GM12875 (cell line): Measurements from ENCODE around the gene ARL14.

Experiments
- H3K4me3 ChIP-seq: one replicate; pipeline ENCODE4 v1.5.1; 2011; ENCODE audit warnings: low read depth, low read length, control low read depth
- TF ChIP-seq, protein P1 (sequence below): IDR thresholded peaks from 2 replicates; pipeline ENCODE4 v1.5.1; 2011; ENCODE audit warnings: low read depth, mild to moderate bottlenecking, control low read depth, inconsistent platforms, low read length, moderate library complexity, borderline replicate concordance; ENCODE audit not compliant: insufficient read depth

Gene ARL14

DNA sequence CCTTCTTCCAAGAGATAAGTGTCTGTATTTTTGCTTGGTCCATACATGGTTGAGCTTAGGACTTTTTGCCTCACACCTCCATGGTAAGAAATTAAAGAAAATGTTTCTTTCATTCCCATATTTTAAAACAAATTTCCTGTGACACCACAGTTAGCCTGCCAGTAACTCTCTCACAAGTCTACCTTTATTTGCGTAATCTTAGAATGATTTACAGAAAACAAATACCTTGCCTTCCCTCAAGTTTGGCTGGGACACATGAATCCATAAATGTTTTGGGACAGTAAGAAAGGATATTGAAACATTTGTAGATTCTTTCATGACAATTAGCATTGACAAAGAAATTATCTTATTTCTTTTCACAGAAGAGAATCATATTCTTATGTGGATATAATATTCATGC, 3.8 kb upstream of the ARL14 start:
- H3K4me3 ChIP-seq, result no peak overlapping the region
- TF ChIP-seq, protein P1, sequence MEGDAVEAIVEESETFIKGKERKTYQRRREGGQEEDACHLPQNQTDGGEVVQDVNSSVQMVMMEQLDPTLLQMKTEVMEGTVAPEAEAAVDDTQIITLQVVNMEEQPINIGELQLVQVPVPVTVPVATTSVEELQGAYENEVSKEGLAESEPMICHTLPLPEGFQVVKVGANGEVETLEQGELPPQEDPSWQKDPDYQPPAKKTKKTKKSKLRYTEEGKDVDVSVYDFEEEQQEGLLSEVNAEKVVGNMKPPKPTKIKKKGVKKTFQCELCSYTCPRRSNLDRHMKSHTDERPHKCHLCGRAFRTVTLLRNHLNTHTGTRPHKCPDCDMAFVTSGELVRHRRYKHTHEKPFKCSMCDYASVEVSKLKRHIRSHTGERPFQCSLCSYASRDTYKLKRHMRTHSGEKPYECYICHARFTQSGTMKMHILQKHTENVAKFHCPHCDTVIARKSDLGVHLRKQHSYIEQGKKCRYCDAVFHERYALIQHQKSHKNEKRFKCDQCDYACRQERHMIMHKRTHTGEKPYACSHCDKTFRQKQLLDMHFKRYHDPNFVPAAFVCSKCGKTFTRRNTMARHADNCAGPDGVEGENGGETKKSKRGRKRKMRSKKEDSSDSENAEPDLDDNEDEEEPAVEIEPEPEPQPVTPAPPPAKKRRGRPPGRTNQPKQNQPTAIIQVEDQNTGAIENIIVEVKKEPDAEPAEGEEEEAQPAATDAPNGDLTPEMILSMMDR, result no peak

DNA sequence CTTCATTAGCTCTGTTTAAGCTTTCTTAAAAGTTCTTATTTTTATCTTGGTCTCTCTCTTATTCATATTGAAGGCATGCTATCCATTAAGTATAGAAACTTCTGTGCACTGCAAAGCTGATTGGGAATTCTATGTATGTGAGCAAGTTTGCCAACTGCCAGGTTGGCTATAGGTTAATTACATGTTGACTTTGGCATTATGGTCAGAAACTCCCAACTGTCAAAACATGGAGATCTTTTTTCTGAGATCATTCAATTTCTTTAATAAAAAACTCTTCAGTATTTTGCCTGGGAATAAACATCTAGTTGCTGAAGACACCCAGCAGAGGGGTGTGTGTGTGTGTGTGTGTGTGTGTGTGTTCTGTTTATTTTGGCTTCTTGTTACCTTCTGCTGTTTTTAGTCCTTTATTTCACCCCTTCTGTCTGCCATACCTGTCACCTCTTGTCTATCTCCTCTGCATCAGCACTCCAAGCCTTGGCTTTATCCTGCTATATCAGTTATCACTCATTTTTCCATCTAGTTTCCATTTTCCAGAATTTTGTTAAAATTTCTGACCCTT, 1.3 kb upstream of the ARL14 start:
- TF ChIP-seq, protein P1, result no peak
- no peak overlapping the region for H3K4me3 ChIP-seq

DNA sequence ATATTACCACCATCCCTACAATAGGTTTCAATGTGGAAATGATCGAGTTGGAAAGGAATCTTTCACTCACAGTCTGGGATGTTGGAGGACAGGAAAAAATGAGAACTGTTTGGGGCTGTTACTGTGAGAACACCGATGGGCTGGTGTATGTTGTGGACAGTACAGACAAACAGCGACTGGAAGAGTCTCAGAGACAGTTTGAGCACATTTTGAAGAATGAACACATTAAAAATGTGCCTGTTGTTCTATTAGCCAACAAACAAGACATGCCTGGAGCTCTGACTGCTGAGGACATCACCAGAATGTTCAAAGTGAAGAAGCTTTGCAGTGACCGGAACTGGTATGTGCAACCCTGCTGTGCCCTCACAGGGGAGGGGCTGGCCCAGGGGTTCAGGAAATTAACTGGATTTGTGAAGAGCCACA, 510 bp downstream of the ARL14 start:
- H3K4me3 ChIP-seq, result no peak overlapping the region
- TF ChIP-seq, protein P1, result no peak

DNA sequence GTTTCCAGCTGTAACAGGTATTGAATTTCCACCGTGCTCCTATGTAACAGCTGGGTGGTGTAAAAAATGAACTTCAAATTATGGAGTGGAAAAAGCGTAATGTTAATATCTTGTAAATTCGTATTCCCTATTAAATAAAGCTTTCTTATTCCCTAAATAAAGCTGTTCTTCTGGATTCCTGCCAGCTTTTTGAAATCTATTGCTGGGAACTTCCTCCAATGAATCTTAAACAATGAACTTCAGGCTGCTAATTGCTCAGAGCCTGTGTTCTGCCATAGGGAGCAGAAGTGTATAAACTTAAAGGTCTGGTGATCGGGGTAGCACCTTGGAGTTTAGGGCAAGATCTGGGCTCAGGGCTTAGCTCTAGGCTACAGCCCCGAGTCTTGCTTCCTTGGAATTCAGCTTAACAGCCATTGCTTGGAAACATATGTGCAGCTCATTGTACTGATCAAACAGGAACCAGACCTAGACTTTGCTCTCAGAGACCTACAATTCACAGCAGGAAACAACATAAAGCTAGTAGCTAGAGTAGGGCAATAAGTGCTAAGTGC, 1.4 kb downstream of the ARL14 start:
- no peak overlapping the region for H3K4me3 ChIP-seq
- TF ChIP-seq, protein P1, result no peak

DNA sequence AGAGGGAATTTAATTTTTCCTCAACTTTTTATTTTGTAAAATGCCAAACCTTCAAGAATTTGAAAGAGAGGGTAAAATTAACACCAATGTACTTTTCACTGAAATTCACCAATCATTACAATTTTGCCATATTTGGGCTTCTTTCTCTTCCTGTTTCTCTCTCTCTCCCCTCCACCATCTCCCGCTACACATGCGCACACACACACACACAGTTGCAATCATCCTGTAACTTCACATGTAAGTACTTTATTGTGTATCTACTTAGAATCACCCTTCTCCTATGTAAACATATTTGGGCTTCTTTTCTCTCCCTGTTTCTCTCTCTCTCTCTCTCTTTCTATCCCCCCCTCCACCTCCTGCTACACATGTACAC, 7.4 kb downstream of the ARL14 start:
- no peak overlapping the region for H3K4me3 ChIP-seq
- TF ChIP-seq, protein P1, result no peak

DNA sequence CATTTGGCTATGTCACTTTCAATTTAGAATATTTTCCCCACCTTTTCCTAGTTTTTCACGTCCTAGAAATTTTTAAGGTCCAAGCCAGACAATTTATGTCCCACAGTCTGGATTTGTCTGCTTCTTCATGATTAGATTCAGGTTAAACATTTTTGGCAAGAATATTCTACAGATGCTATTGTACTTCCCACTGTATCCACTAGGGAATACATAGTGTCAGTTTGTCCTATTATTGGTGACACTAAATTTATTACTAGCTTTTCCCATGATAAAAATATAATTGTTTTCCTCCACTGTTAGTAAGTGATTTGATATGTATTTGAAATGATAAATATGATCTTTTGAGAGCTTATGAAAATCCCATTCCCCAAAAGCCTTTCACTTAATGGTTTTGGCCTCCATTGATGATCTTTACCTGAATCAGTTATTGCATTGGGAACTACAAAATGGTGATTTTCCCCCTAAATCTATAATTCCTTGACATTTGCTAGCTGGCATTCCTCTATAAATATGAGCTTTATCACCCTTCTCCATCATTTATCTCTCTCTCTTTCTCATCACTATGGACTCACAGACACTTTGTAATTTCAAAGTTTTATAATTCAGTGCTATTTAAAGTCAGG, 8.3 kb downstream of the ARL14 start:
- H3K4me3 ChIP-seq, result no peak overlapping the region
- TF ChIP-seq, protein P1, result no peak

DNA sequence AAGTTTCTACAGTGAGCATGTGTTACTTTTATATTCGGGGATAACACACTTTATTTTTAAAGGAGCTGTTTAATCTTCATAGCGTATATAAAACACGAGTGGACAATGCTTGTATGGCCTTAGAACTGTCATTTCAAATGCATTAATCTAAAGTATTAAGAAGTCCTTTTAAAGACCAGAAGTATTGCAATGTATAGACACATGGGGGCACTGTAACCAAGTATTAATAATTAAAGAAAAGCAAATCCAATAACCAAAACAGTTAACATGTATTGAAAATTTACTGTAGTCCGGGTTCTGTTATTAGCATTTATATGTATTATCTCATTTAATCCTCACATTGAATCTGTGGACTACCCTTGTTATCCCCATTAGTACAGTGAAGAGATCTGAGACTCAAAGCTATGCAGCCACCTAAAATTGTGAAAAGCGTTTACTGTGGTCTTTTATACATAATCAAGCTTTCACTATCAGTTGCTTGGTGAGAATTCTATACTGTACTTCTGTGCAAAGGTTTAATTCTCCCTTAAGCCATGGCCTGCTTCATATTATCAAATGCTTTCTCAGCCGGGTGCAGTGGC, 10.1 kb downstream of the ARL14 start:
- no peak overlapping the region for H3K4me3 ChIP-seq
- TF ChIP-seq, protein P1, result 0 out of 2 replicates have a peak, but pooled peaks have one; percentile 1
